ENCODE data around the gene GPC6.

- TF ChIP-seq CTCF (IDR thresholded peaks at IDR 0.05; ENCODE audit: poor library complexity) (no peak), EZH2 (IDR thresholded peaks at IDR 0.05; ENCODE audit: borderline replicate concordance) (no peak), EZH2phosphoT487 (IDR thresholded peaks at IDR 0.05; ENCODE audit: low read depth, severe bottlenecking, unreplicated experiment) (no peak)
These were observed 62.4 kb downstream of the GPC6 start for GRCh38 chr13:93289053-93289452.
